ENCODE results near the gene CNKSR3. TPM values are rescaled to one million over a fixed set of nuclear protein-coding genes. Genes with fewer than 3 reads are reported as not detected.

CNKSR3 gene
- polyA plus RNA-seq, 1 donor from 2014 or later: 3.0 TPM

- no peak overlapping the region for H2AFZ ChIP-seq (ENCODE audit: low read depth, low read length)
- no peak overlapping the region for H3K4me2 ChIP-seq (ENCODE audit: low read length)
- H3K4me3 ChIP-seq (ENCODE audit: low read length): no peak overlapping the region
- H3K79me2 ChIP-seq (replicated peaks; ENCODE audit: insufficient read depth, low read length): no peaks in the 10 kb centered on the region
- H4K20me1 ChIP-seq (ENCODE audit: insufficient read depth): no peaks in the 10 kb centered on the region
- no peaks in the 10 kb centered on the region for H3K9me2 ChIP-seq (ENCODE audit: insufficient read depth, low read length)
- no peaks in the 10 kb centered on the region for H3F3A ChIP-seq (ENCODE audit: insufficient read depth, low read length, poor library complexity, severe bottlenecking)
- H3K9me3 ChIP-seq (ENCODE audit: low read length): no peaks in the 10 kb centered on the region
- no peak overlapping the region for H3K9ac ChIP-seq (ENCODE audit: low read length)
- no peaks in the 10 kb centered on the region for H3K36me3 ChIP-seq (ENCODE audit: insufficient read depth, low read length)
- H3K27me3 ChIP-seq (ENCODE audit: insufficient read depth, low read depth, low read length): no peaks in the 10 kb centered on the region
- TF ChIP-seq EP300 (conservative IDR thresholded peaks at IDR 0.05; ENCODE audit: poor library complexity, severe bottlenecking) (no peak), CTCF (IDR thresholded peaks at IDR 0.05; ENCODE audit: poor library complexity, severe bottlenecking) (no peak), EZH2 (IDR thresholded peaks at IDR 0.05; ENCODE audit: borderline replicate concordance, insufficient read depth, low read length, poor library complexity, severe bottlenecking) (no peak), TAF1 (IDR thresholded peaks at IDR 0.05; ENCODE audit: low read depth) (no peak), RAD21 (conservative IDR thresholded peaks at IDR 0.05) (no peak), POLR2AphosphoS5 (IDR thresholded peaks at IDR 0.05) (no peak), REST (IDR thresholded peaks at IDR 0.05; ENCODE audit: borderline replicate concordance) (no peak)
- H3K27ac ChIP-seq (ENCODE audit: low read length): no peak overlapping the region
Measured at GRCh38 chr6:154461348-154461747, 49.1 kb downstream of the CNKSR3 start.

GRCh38 chr6:154460306-154461071 lies 50.0 kb downstream of the CNKSR3 start:
- no peak overlapping the region for H3K9ac ChIP-seq (ENCODE audit: low read length)
- no peak overlapping the region for H2AFZ ChIP-seq (ENCODE audit: low read depth, low read length)
- no peaks in the 10 kb centered on the region for H3K36me3 ChIP-seq (ENCODE audit: insufficient read depth, low read length)
- H3K4me3 ChIP-seq (ENCODE audit: low read length): no peak overlapping the region
- no peak overlapping the region for H3K4me2 ChIP-seq (ENCODE audit: low read length)
- H3K27ac ChIP-seq (ENCODE audit: low read length): no peak overlapping the region
- no peaks in the 10 kb centered on the region for H3K79me2 ChIP-seq (replicated peaks; ENCODE audit: insufficient read depth, low read length)
- no peaks in the 10 kb centered on the region for H3F3A ChIP-seq (ENCODE audit: insufficient read depth, low read length, poor library complexity, severe bottlenecking)
- H3K9me3 ChIP-seq (ENCODE audit: low read length): no peaks in the 10 kb centered on the region
- no peaks in the 10 kb centered on the region for H3K9me2 ChIP-seq (ENCODE audit: insufficient read depth, low read length)
- no peaks in the 10 kb centered on the region for H3K27me3 ChIP-seq (ENCODE audit: insufficient read depth, low read depth, low read length)
- H4K20me1 ChIP-seq (ENCODE audit: insufficient read depth): no peaks in the 10 kb centered on the region
- TF ChIP-seq EZH2 (IDR thresholded peaks at IDR 0.05; ENCODE audit: borderline replicate concordance, insufficient read depth, low read length, poor library complexity, severe bottlenecking): no peak
- TF ChIP-seq POLR2AphosphoS5 (IDR thresholded peaks at IDR 0.05): no peak
- TF ChIP-seq RAD21 (conservative IDR thresholded peaks at IDR 0.05): no peak
- TF ChIP-seq SMC3 (conservative IDR thresholded peaks at IDR 0.05; ENCODE audit: poor library complexity): no peak
- TF ChIP-seq CTCF (IDR thresholded peaks at IDR 0.05; ENCODE audit: poor library complexity, severe bottlenecking): no peak
- no peak for TF ChIP-seq TAF1 (IDR thresholded peaks at IDR 0.05; ENCODE audit: low read depth)

Measured in neural cell (in vitro differentiated cells).